T follicular helper cell (primary cell): Measurements from ENCODE around the gene GATA1.
A peak's percentile ranks its signal among the peaks of the same experiment; 100 is the strongest.

ENCODE experiments used
- DNase-seq: peaks from one replicate; pipeline ENCODE4 v3.0.0-alpha.2; 2020; ENCODE audit warnings: low read depth
- total RNA-seq, 2 experiments: gene quantifications; one replicate each; lab custom pipeline; 2026; lab: John Stamatoyannopoulos, UW

Gene GATA1
- total RNA-seq, result 0 reads per million in 2 experiments

- no peak for DNase-seq
Observed at GRCh38 chrX:48786341-48786800, at the start of gene GATA1. Gene GATA1 (plus strand): TSS chrX:48786590. CDS start chrX:48791110, 4,520 bp downstream.

GRCh38 chrX:48736878-48737212 lies 49.5 kb upstream of the GATA1 start:
- DNase-seq, result no peak

DNA sequence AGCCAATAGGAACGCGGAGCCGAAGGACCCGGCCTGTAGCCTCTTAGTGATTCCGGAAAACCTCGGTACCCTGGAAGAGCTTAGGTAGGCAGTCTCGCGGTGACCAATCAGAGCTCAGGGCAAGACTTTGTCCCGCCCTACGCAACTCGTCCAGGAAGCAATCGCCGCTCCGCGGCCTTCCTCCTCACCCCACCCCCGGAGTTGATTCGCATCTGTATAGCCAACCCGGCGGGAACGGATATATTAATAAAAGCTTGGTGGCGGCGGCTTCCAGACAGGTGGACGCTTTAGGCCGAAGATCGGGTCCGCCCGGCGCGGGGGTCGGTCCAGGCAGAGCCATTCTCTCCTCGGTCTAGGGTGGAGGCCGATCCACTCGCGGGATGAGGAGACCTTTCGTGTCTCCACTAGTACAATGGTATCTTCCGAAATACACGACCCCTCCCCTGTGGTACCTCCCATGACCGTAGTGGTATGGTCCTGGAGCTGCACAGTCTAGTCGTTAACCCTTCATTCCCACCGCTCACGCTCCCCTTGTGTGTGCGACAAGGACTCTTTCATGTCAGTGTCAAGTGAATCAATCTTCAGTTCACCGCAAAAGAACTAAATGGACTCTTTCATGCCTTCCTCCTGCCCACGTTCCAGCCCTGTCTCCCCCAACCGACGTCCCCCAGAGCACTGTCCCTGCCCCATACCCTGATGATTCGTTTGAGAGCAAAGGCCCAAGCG lies 49.0 kb upstream of the GATA1 start:
- DNase-seq, result peak; percentile 83

DNA sequence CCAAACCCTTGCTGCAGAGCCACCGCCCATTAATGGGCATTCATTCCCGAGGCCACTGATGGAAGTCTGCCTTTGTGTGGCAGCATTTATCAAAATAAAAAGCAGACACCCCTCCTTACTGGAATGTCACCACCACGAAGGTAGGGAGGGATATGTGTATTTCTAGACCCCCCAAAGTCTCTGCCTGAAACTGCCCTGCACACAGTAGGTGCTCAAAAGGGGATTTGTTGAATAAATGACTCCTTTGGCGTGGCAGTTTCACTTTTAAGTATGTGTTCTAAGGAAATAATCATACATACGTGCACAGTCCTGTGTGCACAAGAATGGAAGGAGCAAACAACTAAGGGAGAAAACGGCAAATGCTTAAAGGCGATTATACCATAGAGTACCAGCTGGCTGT lies 48.5 kb upstream of the GATA1 start:
- no peak for DNase-seq

DNA sequence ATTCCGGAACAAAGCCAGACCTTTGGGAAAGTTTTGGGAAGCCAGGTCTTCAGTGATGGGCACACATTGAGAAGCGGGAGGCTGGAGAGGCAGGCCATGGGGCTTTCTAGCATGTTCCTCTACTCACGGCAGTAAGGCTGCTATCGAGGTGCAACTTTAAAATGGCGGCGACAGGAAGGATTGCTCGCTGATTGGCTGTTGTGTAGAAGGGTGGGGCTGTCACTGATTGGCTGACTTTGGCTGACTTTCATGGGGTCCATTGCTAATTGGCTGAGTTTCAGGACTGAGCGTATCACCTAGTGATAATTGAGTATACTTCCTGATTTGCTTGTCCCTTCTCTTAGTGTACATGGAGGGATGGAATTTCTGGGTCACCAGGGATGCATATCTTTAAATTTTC lies 44.6 kb upstream of the GATA1 start:
- no peak for DNase-seq

DNA sequence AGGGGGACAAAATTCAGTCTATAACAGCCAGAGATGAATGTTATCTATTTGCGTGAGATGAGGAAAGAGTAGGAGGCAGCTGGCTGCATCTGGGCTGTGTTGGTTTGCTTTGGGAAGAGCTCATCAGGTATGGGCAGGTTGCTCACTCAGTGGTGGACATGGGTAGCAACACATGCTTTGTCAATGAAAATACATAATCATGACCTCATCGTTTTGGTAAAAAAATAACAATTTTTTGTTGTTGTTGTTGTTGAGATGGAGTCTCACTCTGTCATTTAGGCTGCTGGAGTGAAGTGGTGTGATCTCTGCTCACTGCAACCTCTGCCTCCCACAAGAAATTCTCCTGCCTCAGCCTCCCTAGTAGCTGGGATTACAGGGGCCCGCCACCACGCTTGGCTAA lies 41.2 kb upstream of the GATA1 start:
- no peak for DNase-seq

DNA sequence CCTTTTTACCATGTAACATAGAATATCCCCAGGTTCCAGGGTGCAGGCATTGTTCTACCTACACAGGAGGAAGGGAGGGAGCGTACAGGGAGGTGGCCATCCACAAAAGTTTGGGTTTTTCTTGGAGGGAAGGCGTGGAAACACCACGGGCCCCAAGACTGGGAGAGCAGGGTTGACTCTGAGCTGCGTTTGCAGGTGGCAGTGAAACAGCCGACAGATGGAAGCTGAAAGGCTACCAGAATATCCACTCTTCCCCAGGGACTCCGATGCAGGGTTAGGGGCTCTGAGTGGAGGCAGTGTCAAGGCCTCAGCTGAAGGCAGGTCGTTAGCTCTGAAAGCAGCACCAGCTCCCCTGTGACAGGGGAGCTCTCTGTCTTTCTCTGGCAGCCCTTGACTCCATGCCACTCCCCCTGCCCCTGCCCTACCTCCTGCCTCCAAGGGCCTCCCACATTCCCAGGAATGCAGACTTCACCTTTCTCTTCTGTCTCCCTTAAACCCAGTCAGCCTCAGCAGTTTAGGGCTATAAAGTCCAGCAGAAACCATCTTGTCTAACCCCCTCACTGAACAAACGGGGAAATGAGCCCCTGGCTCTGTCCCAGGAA lies 38.9 kb upstream of the GATA1 start:
- no peak for DNase-seq

DNA sequence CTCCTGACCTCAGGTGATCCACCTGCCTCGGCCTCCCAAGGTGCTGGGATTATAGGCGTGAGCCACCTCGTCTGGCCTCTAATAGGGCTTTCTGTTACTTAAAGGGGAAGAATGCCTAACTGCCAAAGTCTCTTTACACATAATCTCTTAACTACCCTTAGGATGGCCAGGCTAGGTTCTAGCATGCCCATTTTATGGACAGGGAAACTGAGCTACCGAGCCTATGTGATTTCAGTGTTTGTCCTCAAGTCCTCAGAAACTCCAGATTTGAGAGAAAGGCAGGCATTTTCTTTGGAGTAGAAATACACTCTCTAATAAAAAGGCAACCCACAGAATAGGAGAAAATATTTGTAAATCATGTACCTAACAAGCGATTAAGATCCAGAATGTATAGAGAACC lies 37.2 kb upstream of the GATA1 start:
- no peak for DNase-seq

GRCh38 chrX:48751343-48751742 lies 35.0 kb upstream of the GATA1 start:
- DNase-seq, result no peak

DNA sequence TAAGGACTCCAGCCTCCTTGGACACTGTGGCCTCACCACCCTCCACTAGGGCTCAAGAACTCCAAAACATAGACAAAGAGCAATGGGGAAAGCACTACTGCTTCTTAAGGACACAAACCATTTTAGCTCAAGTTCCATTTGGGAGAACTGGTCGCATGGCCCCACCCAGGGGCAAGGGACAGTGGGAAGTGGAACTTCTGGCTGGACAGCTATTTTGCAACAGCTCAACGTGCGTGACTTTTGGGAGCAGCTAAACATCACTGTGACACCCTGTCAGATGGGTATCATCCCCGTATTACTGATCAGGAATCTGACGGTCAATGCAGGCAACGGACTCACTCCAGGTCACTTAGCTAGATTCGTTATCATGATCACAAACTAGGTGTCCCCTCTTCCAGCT lies 33.9 kb upstream of the GATA1 start:
- no peak for DNase-seq

- DNase-seq, result no peak
Observed at GRCh38 chrX:48753708-48754228, 32.6 kb upstream of the GATA1 start.

DNA sequence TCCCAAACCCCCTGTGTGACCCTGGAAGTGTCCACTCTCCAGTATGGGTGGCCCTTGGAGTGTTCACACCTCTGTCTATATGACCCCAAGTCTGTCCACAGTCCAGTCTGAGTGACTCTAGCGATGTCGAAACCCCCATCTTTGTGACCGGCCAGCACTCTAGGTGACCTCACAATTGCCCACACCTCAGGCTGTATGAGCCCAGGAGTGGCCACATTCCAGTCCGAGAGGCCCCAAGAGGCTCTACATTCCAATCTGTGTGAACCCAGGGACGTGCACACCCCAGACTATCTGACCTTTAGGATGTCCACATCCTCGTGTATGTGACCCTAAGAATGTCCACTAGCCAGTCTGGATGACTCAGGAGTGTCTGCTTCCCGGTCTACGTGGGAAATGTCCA lies 32.2 kb upstream of the GATA1 start:
- DNase-seq, result no peak

- DNase-seq, result no peak
Observed at GRCh38 chrX:48761674-48762471, 24.5 kb upstream of the GATA1 start, which contains the start of gene GLOD5. Gene GLOD5 (plus strand): TSS chrX:48761747. CDS start chrX:48761791, 44 bp downstream.

DNA sequence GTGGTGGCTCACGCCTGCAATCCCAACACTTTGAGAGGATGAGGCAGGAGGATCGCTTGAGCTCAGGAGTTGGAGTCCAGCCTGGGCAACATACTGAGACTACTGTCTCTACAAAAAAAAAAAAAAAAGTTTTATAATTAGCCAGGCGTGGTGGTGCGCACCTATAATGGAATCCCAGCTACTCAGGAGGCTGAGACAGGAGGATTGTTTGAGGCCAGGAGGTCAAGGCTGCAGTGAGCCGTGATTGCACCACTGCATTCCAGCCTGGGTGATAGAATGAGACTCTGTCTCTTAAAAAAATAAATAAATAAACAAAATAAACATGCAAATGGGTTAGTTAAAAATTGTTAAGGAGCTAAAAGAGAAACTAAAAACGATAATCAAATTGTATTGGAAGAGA lies 17.2 kb upstream of the GATA1 start:
- DNase-seq, result no peak

GRCh38 chrX:48770296-48770695 lies 16.1 kb upstream of the GATA1 start:
- DNase-seq, result no peak

DNA sequence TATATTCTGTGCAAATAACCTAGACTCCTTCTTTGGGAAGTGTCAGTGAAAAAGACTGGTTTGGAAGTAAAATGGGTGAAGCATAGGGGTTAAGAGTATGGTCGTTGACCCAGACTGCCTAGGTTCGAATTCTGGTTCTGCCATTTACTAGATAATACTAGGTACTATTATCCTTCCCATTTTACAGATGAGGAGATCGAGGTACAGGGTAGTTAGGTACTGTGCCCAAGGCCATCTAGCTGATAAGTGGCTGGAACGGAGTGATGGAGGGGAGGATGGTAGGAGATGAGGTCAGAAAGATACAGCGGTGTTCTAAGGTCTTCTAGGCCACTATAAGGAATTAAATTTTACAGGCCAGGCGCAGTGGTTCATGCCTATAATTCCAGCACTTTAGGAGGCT lies 13.8 kb upstream of the GATA1 start:
- no peak for DNase-seq

DNA sequence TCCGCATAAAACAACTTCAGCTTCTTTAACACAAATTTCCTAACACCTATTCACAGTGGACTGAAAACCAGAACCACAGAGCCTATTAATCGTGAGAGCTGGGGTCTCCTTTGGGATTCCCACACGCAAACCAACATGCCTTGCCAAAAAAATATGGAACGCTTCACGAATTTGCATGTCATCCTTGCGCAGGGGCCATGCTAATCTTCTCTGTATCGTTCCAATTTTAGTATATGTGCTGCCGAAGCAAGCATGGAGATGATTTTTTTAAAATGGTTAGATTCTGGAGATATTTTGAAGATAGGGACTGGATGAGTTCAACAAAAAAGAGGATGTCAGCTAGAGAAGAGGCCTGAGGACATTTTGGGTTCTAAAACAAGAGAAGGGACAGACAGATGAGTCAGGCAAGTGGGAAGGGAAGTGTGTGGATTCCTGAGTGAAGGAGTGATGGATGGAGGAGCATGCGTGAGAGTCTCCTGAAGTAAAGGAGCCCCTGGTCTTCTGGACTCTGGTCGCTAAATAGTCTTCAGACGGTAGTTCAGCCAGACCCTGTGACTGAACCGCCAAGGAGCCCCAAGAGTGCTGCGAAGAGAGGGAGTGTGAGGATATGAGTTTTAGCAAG lies 9.5 kb upstream of the GATA1 start:
- no peak for DNase-seq

- no peak for DNase-seq
Observed at GRCh38 chrX:48779399-48779798, 7.0 kb upstream of the GATA1 start.

- no peak for DNase-seq
Observed at GRCh38 chrX:48781705-48782104, 4.7 kb upstream of the GATA1 start.

- no peak for DNase-seq
Observed at GRCh38 chrX:48782216-48782615, 4.2 kb upstream of the GATA1 start.

GRCh38 chrX:48782795-48783194 lies 3.6 kb upstream of the GATA1 start:
- DNase-seq, result no peak

- no peak for DNase-seq
Observed at GRCh38 chrX:48784726-48785125, 1.7 kb upstream of the GATA1 start.
